Mammary epithelial cell (primary cell): ENCODE measurements around the gene DMGDH.

Experiments used
- CTCF ChIP-seq, 2 donors: IDR thresholded peaks in 1 of 2; conservative IDR thresholded peaks in 1 of 2; 2 replicates each; pipeline ENCODE4 v1.5.1; 2011 to 2012; ENCODE audit warnings: inconsistent platforms in 2 of 2, low read length in 2 of 2, mild to moderate bottlenecking in 2 of 2, control low read depth in 1 of 2, low read depth in 1 of 2; ENCODE audit not compliant: insufficient read depth in 1 of 2; ENCODE audit errors: extremely low read depth in 1 of 2
- EZH2 ChIP-seq: IDR thresholded peaks from 2 replicates; pipeline ENCODE4 v1.6.1; 2012; ENCODE audit warnings: low read length, inconsistent platforms, borderline replicate concordance

DNA sequence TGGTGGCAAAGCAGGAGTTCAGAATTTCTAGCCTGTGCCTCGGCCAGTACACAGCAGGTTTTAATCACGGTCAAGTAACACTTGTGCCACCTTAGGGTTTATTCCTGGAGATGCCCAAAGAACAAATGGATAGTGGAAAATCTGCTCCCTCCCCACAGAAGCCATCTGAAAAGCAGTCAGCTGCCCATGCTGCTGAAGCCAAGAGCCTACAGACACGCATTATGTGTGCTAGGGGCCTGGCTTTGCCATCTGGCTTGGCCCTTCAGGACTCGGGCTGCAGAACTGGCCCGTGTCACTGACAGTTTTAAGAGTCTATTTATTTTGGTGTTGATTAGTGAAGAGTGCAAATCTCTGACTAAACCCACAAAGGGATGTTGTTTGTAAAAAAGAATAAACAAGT lies 95.5 kb downstream of the DMGDH start:
- TF ChIP-seq CTCF (conservative IDR thresholded peaks at IDR 0.05 in 1 of 2, IDR thresholded peaks at IDR 0.05 in 1 of 2; ENCODE audit: extremely low read depth in 1 of 2, insufficient read depth in 1 of 2, low read depth in 1 of 2, low read length in 2 of 2) (no peak), EZH2 (no peak)
